K562 (cell line): ENCODE data around the gene HEPHL1. TPM values are rescaled to one million over a fixed set of nuclear protein-coding genes. Genes with fewer than 3 reads are reported as not detected.

ENCODE experiments used
- ATAC-seq: fragments of 200-7000 bp; cut with Tn5 transposase; 3 replicates; pipeline ENCODE4 v1.9.1; 2020; ENCODE audit warnings: moderate library complexity
- BruUV-seq: library from RNA; stranded (reverse); fragments of 400-500 nt; replicated peaks from 2 replicates; lab custom pipeline; 2021; lab: Mats Ljungman, UMichigan
- CTCF ChIA-PET: fragments of 300-600 bp; formaldehyde crosslinking; extraction: SDS; loops from one replicate; lab custom pipeline; 2021; ENCODE audit warnings: low intra/inter-chr PET ratio; lab: Yijun Ruan, JAX
- POLR2A ChIA-PET: fragments of 300-600, 350-650 bp; sonication (Branson Sonifier 250); formaldehyde crosslinking; extraction: SDS; loops from one replicate; lab custom pipeline; 2021; ENCODE audit warnings: antibody characterized with exemption, inconsistent platforms; lab: Yijun Ruan, JAX
- DNase-seq, 4 experiments: peaks; one replicate each; pipeline versions ENCODE4 v3.0.0 to v3.0.0-alpha.2; 2011 to 2018; ENCODE audit warnings: low spot score in 3 of 4, mixed read lengths in 3 of 4; ENCODE audit errors: extremely low read depth in 1 of 4
- FAIRE-seq: peaks from 2 replicates; lab custom pipeline; 2011; peaks lifted over from hg19 to GRCh38; lab: Jason Lieb, UNC
- H2AFZ ChIP-seq: 2 replicates; pipeline ENCODE4 v1.6.0; 2011; ENCODE audit warnings: low read depth, low read length, control low read depth, inconsistent platforms
- H3K27ac ChIP-seq: fragments of 200-600 bp; 3 replicates; pipeline ENCODE4 v1.8.0; 2011; ENCODE audit warnings: low read depth, mild to moderate bottlenecking, control low read depth, inconsistent platforms, low read length, moderate library complexity, mixed read lengths; ENCODE audit errors: extremely low read depth
- H3K27me3 ChIP-seq, 2 experiments: fragments of 300-600 bp in 1 of 2; 2 replicates in 1 of 2; 3 replicates in 1 of 2; pipeline versions ENCODE4 v1.6.0 to v1.8.0; 2011; ENCODE audit warnings: inconsistent platforms in 2 of 2, low read length in 2 of 2, mild to moderate bottlenecking in 1 of 2, mixed read lengths in 1 of 2, moderate library complexity in 1 of 2; ENCODE audit not compliant: control insufficient read depth in 2 of 2, insufficient read depth in 2 of 2
- H3K36me3 ChIP-seq: fragments of 300-600 bp; 3 replicates; pipeline ENCODE4 v1.8.0; 2011; ENCODE audit warnings: mild to moderate bottlenecking, low read length, inconsistent platforms; ENCODE audit not compliant: control insufficient read depth, insufficient read depth
- H3K4me1 ChIP-seq, 2 experiments: fragments of 200-600 bp in 1 of 2; replicated peaks in 1 of 2; 2 replicates in 1 of 2; 3 replicates in 1 of 2; pipeline versions ENCODE4 v1.5.1 to v1.8.0; 2011; ENCODE audit warnings: inconsistent platforms in 2 of 2, low read length in 2 of 2, mild to moderate bottlenecking in 1 of 2, mixed read lengths in 1 of 2, moderate library complexity in 1 of 2; ENCODE audit not compliant: control insufficient read depth in 2 of 2, insufficient read depth in 2 of 2
- H3K4me2 ChIP-seq: 2 replicates; pipeline ENCODE4 v1.6.1; 2011; ENCODE audit warnings: low read length, control low read depth, inconsistent platforms, mixed read lengths; ENCODE audit not compliant: insufficient read depth
- H3K4me3 ChIP-seq: fragments of 200-600 bp; sonication (generic), shearing (Covaris generic); 2 replicates; pipeline ENCODE4 v1.5.1; 2016; ENCODE audit warnings: control low read depth, inconsistent platforms
- H3K79me2 ChIP-seq: fragments of 200-600 bp; 3 replicates; pipeline ENCODE4 v1.8.0; 2011; ENCODE audit warnings: low read length, inconsistent platforms; ENCODE audit not compliant: control insufficient read depth, insufficient read depth
- H3K9ac ChIP-seq, 2 experiments: 2 replicates each; pipeline versions ENCODE4 v1.6.0 to v1.6.1; 2011; ENCODE audit warnings: low read depth in 2 of 2, low read length in 2 of 2, control low read depth in 1 of 2, inconsistent platforms in 1 of 2, mild to moderate bottlenecking in 1 of 2, mixed read lengths in 1 of 2; ENCODE audit not compliant: insufficient read depth in 1 of 2
- H3K9me1 ChIP-seq: one replicate; pipeline ENCODE4 v1.6.0; 2011; ENCODE audit warnings: inconsistent platforms, mild to moderate bottlenecking, low read length, moderate library complexity; ENCODE audit not compliant: control insufficient read depth, insufficient read depth
- H3K9me3 ChIP-seq: replicated peaks from 2 replicates; pipeline ENCODE4 v1.5.1; 2011; ENCODE audit warnings: low read depth, low read length, inconsistent platforms; ENCODE audit not compliant: control insufficient read depth, insufficient read depth
- H4K20me1 ChIP-seq: replicated peaks from 2 replicates; pipeline ENCODE4 v1.6.1; 2011; ENCODE audit warnings: low read length, inconsistent platforms, mixed read lengths; ENCODE audit not compliant: control insufficient read depth, insufficient read depth
- ATF1 ChIP-seq, 2 experiments: fragments of 450-650 bp in 1 of 2; IDR thresholded peaks; 2 replicates each; pipeline ENCODE4 v1.6.1; 2016; ENCODE audit warnings: missing compliant biosample characterization in 1 of 2, missing genetic modification characterization in 1 of 2
- CSDE1 ChIP-seq, 2 experiments: fragments of 450-650 bp; IDR thresholded peaks; 2 replicates each; pipeline ENCODE4 v1.6.1; 2016; ENCODE audit warnings: mild to moderate bottlenecking in 1 of 2
- FOXM1 ChIP-seq, 2 experiments: fragments of 450-650 bp in 1 of 2; sonication (generic) in 1 of 2; formaldehyde crosslinking in 1 of 2; IDR thresholded peaks; 2 replicates each; pipeline versions ENCODE4 v1.6.1 to v1.9.0; 2017 to 2022; ENCODE audit warnings: low read depth in 2 of 2, mild to moderate bottlenecking in 2 of 2, missing genetic modification reagents in 1 of 2, moderate library complexity in 1 of 2
- JUNB ChIP-seq: fragments of 450-650 bp; formaldehyde crosslinking; conservative IDR thresholded peaks from 2 replicates; pipeline ENCODE4 v1.4.0; 2020; ENCODE audit warnings: mild to moderate bottlenecking
- KDM4B ChIP-seq, 2 experiments: fragments of 450-650 bp in 1 of 2; sonication (generic) in 1 of 2; IDR thresholded peaks; 2 replicates each; pipeline ENCODE4 v1.6.1; 2016 to 2017; ENCODE audit warnings: borderline replicate concordance in 2 of 2, antibody characterized with exemption in 1 of 2, low read depth in 1 of 2, mild to moderate bottlenecking in 1 of 2
- LEF1 ChIP-seq: fragments of 450-650 bp; IDR thresholded peaks from 2 replicates; pipeline ENCODE4 v1.6.1; 2016; ENCODE audit warnings: mild to moderate bottlenecking
- MTA3 ChIP-seq: fragments of 450-650 bp; formaldehyde crosslinking; IDR thresholded peaks from 2 replicates; pipeline ENCODE4 v1.6.1; 2017; ENCODE audit warnings: mild to moderate bottlenecking, borderline replicate concordance
- RAD51 ChIP-seq: fragments of 450-650 bp; IDR thresholded peaks from 2 replicates; pipeline ENCODE4 v1.7.1; 2016; ENCODE audit warnings: low read depth, mild to moderate bottlenecking, borderline replicate concordance
- RBBP5 ChIP-seq: fragments of 200-600 bp; sonication (generic); IDR thresholded peaks from 2 replicates; pipeline ENCODE4 v1.6.1; 2012; ENCODE audit warnings: borderline replicate concordance, mild to moderate bottlenecking, low read length, control low read depth, inconsistent platforms; ENCODE audit not compliant: insufficient read depth, poor library complexity, severe bottlenecking
- SREBF2 ChIP-seq: sonication (generic); formaldehyde crosslinking; IDR thresholded peaks from 2 replicates; pipeline ENCODE4 v1.4.0; 2020; ENCODE audit warnings: mild to moderate bottlenecking, missing genetic modification reagents
- TCF3 ChIP-seq: sonication (generic); formaldehyde crosslinking; IDR thresholded peaks from 2 replicates; pipeline ENCODE4 v1.4.0; 2020; ENCODE audit warnings: mild to moderate bottlenecking, missing genetic modification reagents
- TCFL5 ChIP-seq: fragments of 250-450 bp; sonication (Bioruptor Pico); conservative IDR thresholded peaks from 2 replicates; pipeline ENCODE4 v1.6.1; 2021; ENCODE audit warnings: mild to moderate bottlenecking, moderate library complexity, matching md5 sums
- ZNF561 ChIP-seq: fragments of 450-650 bp; formaldehyde crosslinking; conservative IDR thresholded peaks from 2 replicates; pipeline ENCODE4 v1.4.0; 2020; ENCODE audit warnings: mild to moderate bottlenecking, moderate library complexity
- WGBS: fragments of 100-300 bp; shearing (Covaris generic); methylation state at CpG from one replicate; pipeline ENCODE4 v1.1.6; 2016; ENCODE audit warnings: low coverage, mixed read lengths; ENCODE audit not compliant: insufficient coverage; ENCODE audit errors: missing lambda C conversion rate; 5-methylcytosine and 5-hydroxymethylcytosine counted together
- in situ Hi-C: fragments of 300-500 bp; cut with MboI; formaldehyde crosslinking; loops from 4 replicates; pipeline ENCODE4 v1.15.0; 2018; ENCODE audit warnings: inconsistent platforms, mixed read lengths
- intact Hi-C: fragments of 100-400 bp; cut with micrococcal nuclease; formaldehyde crosslinking; loops from 2 replicates; pipeline ENCODE4 v1.14.2; 2022
- polyA plus RNA-seq, 8 experiments: library from polyadenylated mRNA; depleted of rRNA in 4 of 8; stranded (reverse) in 5 of 8; unstranded in 3 of 8; fragments of >200 nt; fragmentation: Nextera tagmentation in 2 of 8; fragmentation: Illumina TruSeq in 1 of 8; extraction: Ambion mirVana in 2 of 8; extraction: Trizol in 1 of 8; gene quantifications; 2 replicates each; pipeline versions ENCODE4 v1.2.1 to v1.2.3, GENCODE V29; 2011 to 2014; ENCODE audit warnings: inconsistent platforms in 1 of 8, missing spikeins in 1 of 8
- total RNA-seq, 7 experiments: library from RNA; depleted of rRNA in 6 of 7; stranded (reverse); fragments of >200 nt in 6 of 7; fragmentation: Illumina TruSeq in 2 of 7; extraction: Trizol in 2 of 7; gene quantifications; 2 replicates each; pipeline versions ENCODE4 v1.2.1 to v1.2.3, GENCODE V29; 2011 to 2021; ENCODE audit warnings: low replicate concordance in 1 of 7
- TF ChIP-seq, protein P1 (sequence below): fragments of 450-650 bp; formaldehyde crosslinking; IDR thresholded peaks from 2 replicates; pipeline ENCODE4 v1.4.0; 2022; ENCODE audit warnings: mild to moderate bottlenecking, moderate library complexity

The HEPHL1 gene
- total and polyA plus RNA-seq, 9 of the 15 experiments (the other 6 are each of a cell fraction or from before 2014, with no cell fraction given) = 0.01 TPM; not detected in 8

DNA sequence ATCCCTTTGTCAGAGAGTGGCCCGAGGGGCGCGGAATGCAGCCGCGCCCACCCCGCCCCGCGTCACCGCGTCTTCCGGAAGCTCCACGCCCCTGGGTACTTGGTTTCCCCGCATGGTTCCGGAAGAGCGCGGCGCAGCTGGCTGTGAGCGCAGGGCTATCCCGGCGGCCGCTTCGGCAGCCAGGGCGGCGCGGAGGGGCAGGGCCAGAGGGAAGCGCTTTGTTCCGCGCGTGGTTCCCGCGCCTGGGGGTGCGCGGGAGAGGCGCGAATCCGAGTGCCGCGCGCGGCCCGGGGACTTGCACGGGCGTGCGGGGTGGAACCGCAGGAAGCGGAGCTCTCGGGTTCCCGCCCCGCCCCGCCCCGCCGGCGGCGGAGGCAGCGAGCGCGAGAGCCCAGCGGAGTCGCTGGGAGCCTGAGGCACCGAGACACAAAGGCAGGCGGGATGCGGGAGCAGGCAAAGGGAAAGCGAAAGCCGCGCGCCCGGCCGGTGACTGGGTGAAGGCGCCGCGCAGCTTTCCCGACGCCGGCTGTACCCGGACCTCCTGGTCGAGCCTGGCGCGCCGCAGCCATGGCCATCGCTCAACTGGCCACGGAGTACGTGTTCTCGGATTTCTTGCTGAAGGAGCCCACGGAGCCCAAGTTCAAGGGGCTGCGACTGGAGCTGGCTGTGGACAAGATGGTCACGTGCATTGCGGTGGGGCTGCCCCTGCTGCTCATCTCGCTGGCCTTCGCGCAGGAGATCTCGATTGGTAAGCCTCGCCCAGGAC, 107.8 kb downstream of the HEPHL1 start, which contains the start of gene PANX1:
Gene PANX1, plus strand, starts transcription at position 96 of the 766 bp plus-strand sequence. Its CDS starts 472 bp downstream, at position 568.
- DNase-seq (peak; percentile 77 to 89 (median 79)), FAIRE-seq (no peak), ATAC-seq (peak; percentile 93)
- ChIA-PET POLR2A (interaction anchor here (0.6 to 1.6 kb wide), 8 partner anchors 9 to 387 kb away, joined by 3 to 4 read pairs (median 3); partner anchors contain the start of genes C11orf54 and TAF1D), CTCF (no interaction called here)
- Histone ChIP-seq H3K79me2 (peaks cover 50% of the 10 kb centered on the region), H3K4me2 (peak within 1 kb of the TSS; percentile 97), H3K27ac (peak within 1 kb of the TSS; percentile 76), H3K4me3 (peak within 1 kb of the TSS; percentile 71), H2AFZ (peak within 1 kb of the TSS; percentile 98), H4K20me1 (peaks cover 16% of the 10 kb centered on the region), H3K9me1 (no peaks in the 10 kb centered on the region), H3K27me3 (no peaks in the 10 kb centered on the region), H3K9me3 (peaks cover 4% of the 10 kb centered on the region; the same call in 1 of the 2 replicates), H3K36me3 (no peaks in the 10 kb centered on the region; the same call in 2 of the 3 replicates), H3K4me1 (peaks cover 32 to 48% of the 10 kb centered on the region in 2 experiments), H3K9ac (peak within 1 kb of the TSS; percentile 76 to 97)
- intact Hi-C loops (no loop called here), in situ Hi-C loops (no loop called here)
- under 1% methylated on average over 84 of the region's 92 CpGs for WGBS
- no TSS peak for BruUV-seq
- TF ChIP-seq TCFL5 (no peak), TCF3 (0 out of 2 replicates have a peak, but pooled peaks have one; percentile 31), SREBF2 (no peak), LEF1 (no peak), ATF1 (CRISPR knock-in tag; IDR thresholded peaks at IDR 0.05) (no peak), ATF1 (tag; IDR thresholded peaks at IDR 0.05) (peak; percentile 84), ZNF561 (CRISPR knock-in tag) (no peak), MTA3 (peak; percentile 55; the same call in 1 of the 2 replicates), FOXM1 (IDR thresholded peaks at IDR 0.05; ENCODE audit: low read depth) (no peak), FOXM1 (CRISPR knock-in tag; IDR thresholded peaks at IDR 0.05; ENCODE audit: low read depth) (peak; percentile 18; the same call in 1 of the 2 replicates), JUNB (no peak), RBBP5 (peak; percentile 93), KDM4B (IDR thresholded peaks at IDR 0.05; ENCODE audit: borderline replicate concordance in 2 of 2, low read depth in 1 of 2) (no peak), RAD51 (peak; percentile 79), CSDE1 (IDR thresholded peaks at IDR 0.05) (no peak)
- TF ChIP-seq, protein P1, sequence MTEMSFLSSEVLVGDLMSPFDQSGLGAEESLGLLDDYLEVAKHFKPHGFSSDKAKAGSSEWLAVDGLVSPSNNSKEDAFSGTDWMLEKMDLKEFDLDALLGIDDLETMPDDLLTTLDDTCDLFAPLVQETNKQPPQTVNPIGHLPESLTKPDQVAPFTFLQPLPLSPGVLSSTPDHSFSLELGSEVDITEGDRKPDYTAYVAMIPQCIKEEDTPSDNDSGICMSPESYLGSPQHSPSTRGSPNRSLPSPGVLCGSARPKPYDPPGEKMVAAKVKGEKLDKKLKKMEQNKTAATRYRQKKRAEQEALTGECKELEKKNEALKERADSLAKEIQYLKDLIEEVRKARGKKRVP (CRISPR knock-in tag) = no peak
